ENCODE measurements around the gene R3HDM1. TPM values are rescaled to one million over a fixed set of nuclear protein-coding genes. Genes with fewer than 3 reads are reported as not detected.

The R3HDM1 gene
- total and polyA plus RNA-seq, 2 experiments from 2014 or later = 24.8 to 32.7 TPM

DNA sequence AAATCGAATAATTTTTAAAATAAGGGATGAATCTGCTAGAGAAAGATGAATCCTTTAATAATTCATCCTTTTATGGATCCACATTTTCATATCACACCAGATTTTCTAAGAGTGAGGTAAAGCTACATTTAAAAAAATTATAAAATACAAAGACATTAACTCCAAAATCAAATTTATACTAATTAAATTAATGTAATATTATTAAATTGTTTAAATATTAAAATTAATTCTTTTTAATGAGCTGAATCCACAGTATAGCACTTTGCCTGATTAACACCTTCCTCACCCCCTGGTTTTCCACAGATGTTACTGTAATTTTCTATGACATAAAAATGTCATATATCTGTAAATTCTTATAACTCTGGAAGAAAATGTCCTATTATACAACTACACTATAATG is 26.5 kb upstream of the R3HDM1 start:
- TF ChIP-seq CTCF (IDR thresholded peaks at IDR 0.05; ENCODE audit: low read depth, low read length) = no peak
- H3K4me1 ChIP-seq (ENCODE audit: low read depth) = no peaks in the 10 kb centered on the region
- H3K9me3 ChIP-seq (ENCODE audit: low read depth) = no peaks in the 10 kb centered on the region
- no peak for DNase-seq (ENCODE audit: low read depth in 1 of 2, low spot score in 1 of 2)
- no peak overlapping the region for H3K4me3 ChIP-seq
- H3K27me3 ChIP-seq = no peaks in the 10 kb centered on the region
- H3K36me3 ChIP-seq = peaks cover 5% of the 10 kb centered on the region
- H3K27ac ChIP-seq = no peak overlapping the region

GRCh38 chr2:135510577-135510976 is 20.7 kb upstream of the R3HDM1 start:
- H3K4me1 ChIP-seq (ENCODE audit: low read depth) = no peaks in the 10 kb centered on the region
- no peaks in the 10 kb centered on the region for H3K27me3 ChIP-seq
- DNase-seq (ENCODE audit: low read depth in 1 of 2, low spot score in 1 of 2) = no peak
- H3K9me3 ChIP-seq (ENCODE audit: low read depth) = no peaks in the 10 kb centered on the region
- TF ChIP-seq CTCF (IDR thresholded peaks at IDR 0.05; ENCODE audit: low read depth, low read length) = no peak
- H3K4me3 ChIP-seq = no peak overlapping the region
- H3K36me3 ChIP-seq = no peaks in the 10 kb centered on the region
- H3K27ac ChIP-seq = no peak overlapping the region

DNA sequence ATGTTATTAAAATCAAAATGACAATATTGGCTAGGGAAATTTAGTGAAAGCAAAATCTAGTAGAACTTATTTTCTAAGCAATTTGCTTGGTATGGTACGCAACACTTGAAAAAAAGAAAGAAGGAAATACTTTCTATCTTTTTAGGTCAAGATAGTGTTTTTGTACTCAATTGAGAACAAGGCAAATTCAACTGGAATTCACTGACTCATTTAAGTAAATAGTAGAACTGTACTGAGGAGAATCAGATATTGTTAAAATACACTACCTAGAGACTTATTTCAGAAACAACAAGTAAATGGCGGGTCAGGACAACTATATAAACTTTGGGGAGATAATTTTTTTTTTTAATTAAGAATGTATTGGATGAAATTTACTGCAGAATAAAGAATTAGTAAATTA is 19.2 kb upstream of the R3HDM1 start:
- Histone ChIP-seq H3K4me1 (ENCODE audit: low read depth) (no peaks in the 10 kb centered on the region), H3K36me3 (no peaks in the 10 kb centered on the region), H3K9me3 (ENCODE audit: low read depth) (no peaks in the 10 kb centered on the region), H3K4me3 (no peak overlapping the region), H3K27ac (no peak overlapping the region), H3K27me3 (no peaks in the 10 kb centered on the region)
- no peak for TF ChIP-seq CTCF (IDR thresholded peaks at IDR 0.05; ENCODE audit: low read depth, low read length)
- DNase-seq (ENCODE audit: low read depth in 1 of 2, low spot score in 1 of 2) = no peak

GRCh38 chr2:135525786-135526185 is 5.5 kb upstream of the R3HDM1 start:
- Histone ChIP-seq H3K36me3 (peaks cover 3% of the 10 kb centered on the region), H3K4me3 (no peak overlapping the region), H3K4me1 (ENCODE audit: low read depth) (no peaks in the 10 kb centered on the region), H3K9me3 (ENCODE audit: low read depth) (no peaks in the 10 kb centered on the region), H3K27ac (no peak overlapping the region), H3K27me3 (no peaks in the 10 kb centered on the region)
- no peak for TF ChIP-seq CTCF (IDR thresholded peaks at IDR 0.05; ENCODE audit: low read depth, low read length)
- DNase-seq (ENCODE audit: low read depth in 1 of 2, low spot score in 1 of 2) = no peak

DNA sequence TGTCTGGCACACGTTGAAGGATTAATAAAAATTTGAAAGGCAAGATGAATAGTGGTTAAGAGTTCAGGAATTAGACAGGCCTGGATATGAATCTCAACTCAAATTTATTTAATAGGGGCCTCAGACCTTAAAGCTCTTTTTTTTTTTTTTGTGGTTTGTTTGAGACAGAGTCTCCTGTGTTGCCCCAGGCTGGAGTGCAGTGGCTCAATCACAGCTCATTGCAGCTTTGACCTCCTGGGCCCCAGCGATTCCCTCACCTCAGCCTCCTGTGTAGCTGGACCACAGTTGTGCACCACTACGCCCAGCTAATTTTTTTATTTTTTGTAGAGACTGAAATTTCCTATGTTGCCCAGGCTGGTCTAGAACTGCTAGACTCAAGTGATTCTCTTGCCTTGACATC is 3.3 kb upstream of the R3HDM1 start:
- Histone ChIP-seq H3K27ac (no peak overlapping the region), H3K36me3 (no peaks in the 10 kb centered on the region), H3K4me3 (no peak overlapping the region), H3K9me3 (ENCODE audit: low read depth) (no peaks in the 10 kb centered on the region), H3K4me1 (ENCODE audit: low read depth) (peaks cover 7% of the 10 kb centered on the region), H3K27me3 (no peaks in the 10 kb centered on the region)
- TF ChIP-seq CTCF (IDR thresholded peaks at IDR 0.05; ENCODE audit: low read depth, low read length) = no peak
- DNase-seq (ENCODE audit: low read depth in 1 of 2, low spot score in 1 of 2) = no peak

Data from cardiac muscle cell (in vitro differentiated cells and primary cell).